ENCODE results near the gene CNTNAP2.

GRCh38 chr7:148091882-148092281 lies 1975.3 kb downstream of the CNTNAP2 start:
- TF ChIP-seq CTCF (IDR thresholded peaks at IDR 0.05) (no peak), POLR2A (IDR thresholded peaks at IDR 0.05) (no peak)

Measured in lower leg skin (tissue), 3 donors.